ENCODE results near the gene RHOG.
A peak's percentile ranks its signal among the peaks of the same experiment; 100 is the strongest.

Gene RHOG

DNA sequence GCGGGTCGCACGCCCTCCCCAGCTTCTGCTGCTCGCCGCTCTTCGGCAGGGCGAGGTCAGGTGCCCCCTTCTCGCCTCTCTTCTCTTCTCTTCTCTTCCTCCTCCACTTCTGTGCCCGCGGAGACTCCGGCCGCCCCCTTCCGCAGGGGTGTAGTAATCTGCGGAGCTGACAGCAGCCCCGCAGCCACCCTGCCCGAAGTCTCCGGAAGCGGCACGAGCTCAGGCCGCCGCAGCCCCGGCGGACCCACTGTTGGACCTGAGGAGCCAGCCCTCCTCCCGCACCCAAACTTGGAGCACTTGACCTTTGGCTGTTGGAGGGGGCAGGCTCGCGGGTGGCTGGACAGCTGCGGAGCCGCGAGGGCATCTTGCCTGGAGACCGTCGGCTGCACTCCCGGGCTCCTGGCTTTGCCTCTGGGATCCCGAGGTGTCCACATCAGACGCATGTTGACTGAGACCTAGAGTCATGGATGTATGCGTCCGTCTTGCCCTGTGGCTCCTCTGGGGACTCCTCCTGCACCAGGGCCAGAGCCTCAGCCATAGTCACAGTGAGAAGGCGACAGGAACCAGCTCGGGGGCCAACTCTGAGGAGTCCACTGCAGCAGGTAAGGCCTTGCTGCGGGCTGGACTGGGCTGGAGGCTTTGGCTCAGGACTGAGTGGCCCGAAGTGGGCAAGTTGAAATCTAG is 15.2 kb upstream of the RHOG start:
- TF ChIP-seq, protein P1, sequence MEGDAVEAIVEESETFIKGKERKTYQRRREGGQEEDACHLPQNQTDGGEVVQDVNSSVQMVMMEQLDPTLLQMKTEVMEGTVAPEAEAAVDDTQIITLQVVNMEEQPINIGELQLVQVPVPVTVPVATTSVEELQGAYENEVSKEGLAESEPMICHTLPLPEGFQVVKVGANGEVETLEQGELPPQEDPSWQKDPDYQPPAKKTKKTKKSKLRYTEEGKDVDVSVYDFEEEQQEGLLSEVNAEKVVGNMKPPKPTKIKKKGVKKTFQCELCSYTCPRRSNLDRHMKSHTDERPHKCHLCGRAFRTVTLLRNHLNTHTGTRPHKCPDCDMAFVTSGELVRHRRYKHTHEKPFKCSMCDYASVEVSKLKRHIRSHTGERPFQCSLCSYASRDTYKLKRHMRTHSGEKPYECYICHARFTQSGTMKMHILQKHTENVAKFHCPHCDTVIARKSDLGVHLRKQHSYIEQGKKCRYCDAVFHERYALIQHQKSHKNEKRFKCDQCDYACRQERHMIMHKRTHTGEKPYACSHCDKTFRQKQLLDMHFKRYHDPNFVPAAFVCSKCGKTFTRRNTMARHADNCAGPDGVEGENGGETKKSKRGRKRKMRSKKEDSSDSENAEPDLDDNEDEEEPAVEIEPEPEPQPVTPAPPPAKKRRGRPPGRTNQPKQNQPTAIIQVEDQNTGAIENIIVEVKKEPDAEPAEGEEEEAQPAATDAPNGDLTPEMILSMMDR (IDR thresholded peaks at IDR 0.05), result no peak

DNA sequence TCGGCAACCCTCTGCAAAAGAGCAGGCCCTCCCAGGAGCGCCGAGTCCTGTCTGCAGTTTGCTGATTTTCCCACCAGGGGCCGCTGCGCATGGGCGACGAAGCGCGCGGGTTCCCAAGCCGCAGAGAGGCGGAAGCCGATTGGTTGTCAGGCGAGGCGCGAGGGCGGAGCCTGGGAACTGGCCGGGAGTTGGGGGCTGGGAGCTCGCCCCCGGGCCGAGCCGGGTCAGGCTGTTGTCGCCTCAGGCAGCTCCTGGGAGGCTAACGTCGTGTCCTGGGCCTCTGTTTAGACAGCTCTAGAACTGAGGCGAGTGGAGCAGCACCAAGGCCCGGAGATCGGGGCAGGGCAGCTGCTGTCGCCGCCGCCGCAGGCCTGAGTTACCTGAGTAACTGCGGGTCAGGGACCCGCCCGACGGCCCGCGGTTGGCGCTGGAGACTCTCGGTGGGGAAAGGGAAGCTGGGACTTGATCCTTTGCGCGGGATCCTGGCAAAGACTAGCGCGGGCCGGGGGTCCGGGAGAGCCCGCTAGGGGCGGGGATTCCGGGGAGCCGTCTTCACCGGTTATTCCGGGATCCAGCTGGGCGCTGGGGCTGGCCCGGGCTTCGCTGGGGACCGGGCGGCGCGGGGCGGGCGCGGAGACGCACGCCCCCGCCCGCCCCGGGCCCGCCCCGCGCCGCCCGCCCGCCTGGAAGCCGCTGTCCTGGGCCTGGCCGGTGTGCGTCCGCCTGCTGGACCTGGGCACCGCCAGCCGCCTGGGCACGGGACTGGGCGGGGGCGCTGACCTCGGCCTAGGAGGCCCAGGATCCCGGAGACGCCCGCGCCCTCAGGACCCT is 14.4 kb upstream of the RHOG start, which contains the start of gene STIM1:
Gene STIM1, plus strand, starts transcription at position 688 of the 831 bp plus-strand sequence. CDS start 607 bp downstream, outside the sequence.
- TF ChIP-seq, protein P1 (IDR thresholded peaks at IDR 0.05), result peak; percentile 96

DNA sequence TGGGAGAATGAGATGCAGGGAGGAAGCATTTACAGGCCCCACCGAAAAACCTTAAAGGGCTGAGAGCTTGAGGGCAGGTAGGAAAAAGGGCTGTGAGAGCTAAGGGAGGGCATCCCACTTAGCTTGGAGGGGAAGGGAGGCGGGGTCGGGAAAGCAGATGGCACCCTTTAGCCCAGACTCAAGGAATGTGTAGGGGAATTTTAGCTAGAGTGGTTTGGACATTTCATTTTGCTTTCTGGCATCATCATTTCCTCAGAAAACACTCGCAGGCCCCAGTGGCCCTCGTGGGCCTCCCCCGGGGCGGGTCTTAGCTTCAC is 13.9 kb upstream of the RHOG start:
- TF ChIP-seq, protein P1 (IDR thresholded peaks at IDR 0.05), result no peak

DNA sequence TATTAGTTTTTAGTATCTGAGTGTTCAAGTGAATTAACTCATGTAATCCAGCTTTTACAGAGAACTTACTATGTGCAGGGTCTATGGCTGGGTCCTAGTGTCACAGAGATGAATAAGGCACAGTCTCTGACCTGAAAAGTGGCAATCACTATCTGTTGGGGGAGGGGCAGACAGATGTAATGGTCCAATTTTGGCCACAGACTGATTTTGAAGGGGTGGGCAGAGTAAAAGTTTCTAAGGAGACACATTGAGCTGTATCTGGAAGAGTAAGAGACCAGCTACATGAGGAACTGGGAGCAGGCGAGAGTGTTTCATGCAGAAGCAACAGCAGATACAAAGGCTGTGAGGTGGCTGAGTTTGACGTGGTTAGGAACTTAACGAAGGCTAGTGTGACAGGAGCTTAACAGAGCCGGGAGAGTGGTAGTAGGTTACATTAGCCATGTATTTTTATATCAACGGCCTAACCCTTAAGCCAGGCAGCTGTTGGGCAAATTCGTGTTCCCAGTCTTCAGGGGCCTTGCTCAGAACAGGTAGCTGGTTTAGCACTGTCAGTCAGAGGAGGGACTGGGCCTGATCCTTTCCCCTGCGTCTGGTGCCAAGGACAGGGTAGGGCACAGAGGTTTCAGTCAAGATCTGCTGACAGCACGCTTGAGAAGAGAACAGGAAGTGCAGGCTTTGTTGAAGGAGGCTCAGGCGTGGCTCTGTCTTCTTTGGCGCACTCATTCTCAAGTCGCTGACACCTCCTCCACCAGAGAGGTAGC is 13.3 kb upstream of the RHOG start:
- TF ChIP-seq, protein P1 (IDR thresholded peaks at IDR 0.05), result no peak

DNA sequence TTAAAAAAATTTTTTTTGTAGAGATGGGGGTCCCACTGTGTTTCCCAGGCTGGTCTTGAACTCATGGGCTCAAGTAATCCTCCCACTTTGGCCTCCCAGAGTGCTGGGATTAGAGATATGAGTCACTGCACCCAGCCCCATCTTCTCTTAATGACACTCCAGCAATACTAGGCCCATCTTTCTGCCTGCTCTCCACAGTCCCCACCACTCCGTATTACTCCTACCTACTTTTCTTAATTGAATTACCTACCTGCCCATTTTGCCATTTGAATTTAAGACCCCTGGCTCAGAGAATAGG is 12.7 kb upstream of the RHOG start:
- TF ChIP-seq, protein P1 (IDR thresholded peaks at IDR 0.05), result no peak

DNA sequence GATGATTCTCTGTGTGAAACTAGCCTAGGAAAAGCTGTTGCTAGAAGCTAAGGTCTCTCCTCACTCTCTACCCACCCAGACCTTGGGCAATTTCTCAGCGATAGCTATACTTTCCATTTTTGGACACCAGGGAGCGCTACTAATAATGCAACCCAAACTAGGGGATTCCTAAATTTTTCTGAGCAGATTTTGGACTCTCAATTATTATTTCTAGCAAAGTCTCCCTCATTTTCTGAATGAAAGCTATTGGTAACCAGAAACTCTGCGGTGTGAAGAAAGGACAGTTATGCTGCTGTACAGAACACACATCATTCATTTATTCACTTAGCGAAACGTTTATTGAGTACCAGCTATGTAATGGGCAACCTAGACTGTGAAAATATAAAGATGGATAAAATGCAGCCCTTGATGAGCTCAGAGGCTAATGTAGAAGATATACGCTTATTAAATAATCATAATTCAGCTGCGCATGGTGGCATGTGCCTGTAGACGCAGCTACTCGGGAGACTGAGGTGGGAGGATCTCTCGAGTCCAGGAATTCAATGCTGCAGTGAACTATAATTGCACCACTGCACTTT is 8.6 kb upstream of the RHOG start:
- TF ChIP-seq, protein P1 (IDR thresholded peaks at IDR 0.05), result peak; percentile 77

DNA sequence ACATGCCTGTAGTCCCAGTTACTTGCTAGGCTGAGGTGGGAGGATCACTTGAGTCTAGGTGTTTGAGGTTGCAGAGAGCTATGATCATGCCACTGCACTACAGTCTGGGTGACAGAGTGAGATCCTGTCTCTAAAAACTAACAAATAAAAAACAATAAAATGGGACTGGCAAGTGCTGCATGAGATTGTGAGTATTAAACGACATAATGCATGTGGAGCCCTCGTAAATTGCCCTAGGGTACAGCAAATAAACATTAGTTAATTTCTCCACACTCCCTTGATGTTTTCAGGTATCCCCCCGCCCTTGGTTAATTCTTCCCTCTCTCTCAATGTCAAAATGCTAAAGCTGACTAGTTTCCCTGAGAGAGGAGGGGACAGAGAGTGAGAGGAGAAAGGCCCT is 4.9 kb upstream of the RHOG start:
- TF ChIP-seq, protein P1 (IDR thresholded peaks at IDR 0.05), result no peak

All from LNCAP (cell line).